Activated naive CD4-positive, alpha-beta T cell treated with anti-CD3 and anti-CD28 coated beads for 36 hours (primary cell): ENCODE results near the gene KRTAP5-6. TPM values are rescaled to one million over a fixed set of nuclear protein-coding genes. Genes with fewer than 3 reads are reported as not detected.

Experiments
- CTCF ChIA-PET: fragments of 350-600 bp; sonication (Branson Sonifier 250); formaldehyde crosslinking; loops from one replicate; lab custom pipeline; 2021; ENCODE audit warnings: antibody characterized with exemption; lab: Charles Lee
- DNase-seq: peaks from one replicate; pipeline ENCODE4 v3.0.0-alpha.2; 2020
- H3K27ac Mint-ChIP-seq: one replicate; pipeline ENCODE4 v1.8.0; 2021; ENCODE audit warnings: mild to moderate bottlenecking, mixed read lengths
- H3K27me3 Mint-ChIP-seq: one replicate; pipeline ENCODE4 v1.8.0; 2021; ENCODE audit warnings: low read depth, mixed read lengths
- H3K36me3 Mint-ChIP-seq: one replicate; pipeline ENCODE4 v1.8.0; 2021; ENCODE audit warnings: low read depth, mixed read lengths
- H3K4me1 Mint-ChIP-seq: one replicate; pipeline ENCODE4 v1.8.0; 2021; ENCODE audit warnings: low read depth, mixed read lengths
- H3K4me3 Mint-ChIP-seq: one replicate; pipeline ENCODE4 v1.8.0; 2021; ENCODE audit warnings: mild to moderate bottlenecking, moderate library complexity, mixed read lengths
- H3K9me3 Mint-ChIP-seq: one replicate; pipeline ENCODE4 v1.8.0; 2021; ENCODE audit warnings: mixed read lengths
- intact Hi-C: fragments of 100-400 bp; cut with micrococcal nuclease; formaldehyde crosslinking; loops from one replicate; pipeline ENCODE4 v1.15.1; 2023
- total RNA-seq, 2 experiments: library from RNA; stranded (reverse); gene quantifications; one replicate each; pipeline ENCODE4 v1.2.3, GENCODE V29; 2021

The KRTAP5-6 gene
- total RNA-seq, 2 experiments from 2014 or later = not detected

GRCh38 chr11:1727096-1727690 is 30.2 kb downstream of the KRTAP5-6 start:
- Mint-ChIP-seq H3K4me3 (no peak overlapping the region), H3K27ac (no peak overlapping the region), H3K36me3 (no peaks in the 10 kb centered on the region), H3K4me1 (peaks cover 11% of the 10 kb centered on the region), H3K27me3 (peaks cover 18% of the 10 kb centered on the region), H3K9me3 (no peaks in the 10 kb centered on the region)
- CTCF ChIA-PET = no interaction called here
- DNase-seq = no peak
- intact Hi-C loops = no loop called here

- Mint-ChIP-seq H3K4me3 (no peak overlapping the region), H3K4me1 (peaks cover 11% of the 10 kb centered on the region), H3K36me3 (no peaks in the 10 kb centered on the region), H3K9me3 (no peaks in the 10 kb centered on the region), H3K27ac (no peak overlapping the region), H3K27me3 (peaks cover 18% of the 10 kb centered on the region)
- CTCF ChIA-PET = interaction anchor here (0.6 kb wide), 1 partner anchor 11 kb away, joined by 4 read pairs; no protein-coding TSS in a partner anchor
- intact Hi-C loops = no loop called here
- DNase-seq = no peak
These were observed 30.9 kb downstream of the KRTAP5-6 start for GRCh38 chr11:1727861-1728260.

- intact Hi-C loops = no loop called here
- H3K9me3 Mint-ChIP-seq = no peaks in the 10 kb centered on the region
- DNase-seq = no peak
- H3K27ac Mint-ChIP-seq = no peak overlapping the region
- no peaks in the 10 kb centered on the region for H3K36me3 Mint-ChIP-seq
- H3K4me1 Mint-ChIP-seq = peaks cover 11% of the 10 kb centered on the region
- H3K4me3 Mint-ChIP-seq = no peak overlapping the region
- CTCF ChIA-PET = interaction anchor here (0.6 kb wide), 1 partner anchor 11 kb away, joined by 4 read pairs; no protein-coding TSS in a partner anchor
- peaks cover 18% of the 10 kb centered on the region for H3K27me3 Mint-ChIP-seq
These were observed 31.3 kb downstream of the KRTAP5-6 start for GRCh38 chr11:1728301-1728700.

- CTCF ChIA-PET = no interaction called here
- intact Hi-C loops = no loop called here
- peak overlapping the region; percentile 1 for H3K27ac Mint-ChIP-seq
- DNase-seq = no peak
- H3K27me3 Mint-ChIP-seq = peaks cover 25% of the 10 kb centered on the region
- H3K9me3 Mint-ChIP-seq = no peaks in the 10 kb centered on the region
- H3K4me3 Mint-ChIP-seq = peak overlapping the region; percentile 22
- peaks cover 19% of the 10 kb centered on the region for H3K4me1 Mint-ChIP-seq
- H3K36me3 Mint-ChIP-seq = no peaks in the 10 kb centered on the region
These were observed 32.1 kb downstream of the KRTAP5-6 start for GRCh38 chr11:1728931-1729691.

- DNase-seq = no peak
- no peaks in the 10 kb centered on the region for H3K36me3 Mint-ChIP-seq
- H3K4me1 Mint-ChIP-seq = peaks cover 20% of the 10 kb centered on the region
- CTCF ChIA-PET = no interaction called here
- intact Hi-C loops = no loop called here
- no peaks in the 10 kb centered on the region for H3K9me3 Mint-ChIP-seq
- H3K4me3 Mint-ChIP-seq = no peak overlapping the region
- H3K27ac Mint-ChIP-seq = no peak overlapping the region
- H3K27me3 Mint-ChIP-seq = peaks cover 25% of the 10 kb centered on the region
These were observed 32.7 kb downstream of the KRTAP5-6 start for GRCh38 chr11:1729692-1730011.

- no peak overlapping the region for H3K4me3 Mint-ChIP-seq
- CTCF ChIA-PET = no interaction called here
- no peak for DNase-seq
- H3K4me1 Mint-ChIP-seq = peaks cover 20% of the 10 kb centered on the region
- peaks cover 25% of the 10 kb centered on the region for H3K27me3 Mint-ChIP-seq
- no peaks in the 10 kb centered on the region for H3K9me3 Mint-ChIP-seq
- H3K27ac Mint-ChIP-seq = no peak overlapping the region
- H3K36me3 Mint-ChIP-seq = no peaks in the 10 kb centered on the region
- intact Hi-C loops = no loop called here
These were observed 33.1 kb downstream of the KRTAP5-6 start for GRCh38 chr11:1730059-1730629.

- H3K4me1 Mint-ChIP-seq = peaks cover 20% of the 10 kb centered on the region
- peaks cover 22% of the 10 kb centered on the region for H3K27me3 Mint-ChIP-seq
- H3K9me3 Mint-ChIP-seq = peaks cover 8% of the 10 kb centered on the region
- H3K27ac Mint-ChIP-seq = no peak overlapping the region
- no peak for DNase-seq
- no peaks in the 10 kb centered on the region for H3K36me3 Mint-ChIP-seq
- no peak overlapping the region for H3K4me3 Mint-ChIP-seq
- CTCF ChIA-PET = no interaction called here
- intact Hi-C loops = no loop called here
These were observed 34.6 kb downstream of the KRTAP5-6 start for GRCh38 chr11:1731451-1732059.

- CTCF ChIA-PET = no interaction called here
- Mint-ChIP-seq H3K9me3 (peaks cover 12% of the 10 kb centered on the region), H3K27ac (no peak overlapping the region), H3K4me3 (no peak overlapping the region), H3K36me3 (no peaks in the 10 kb centered on the region), H3K27me3 (peaks cover 21% of the 10 kb centered on the region), H3K4me1 (peaks cover 20% of the 10 kb centered on the region)
- no peak for DNase-seq
- intact Hi-C loops = no loop called here
These were observed 35.5 kb downstream of the KRTAP5-6 start for GRCh38 chr11:1732418-1733008.

GRCh38 chr11:1733009-1733715 is 36.2 kb downstream of the KRTAP5-6 start:
- CTCF ChIA-PET = no interaction called here
- Mint-ChIP-seq H3K27me3 (peaks cover 15% of the 10 kb centered on the region), H3K27ac (no peak overlapping the region), H3K4me1 (peaks cover 17% of the 10 kb centered on the region), H3K36me3 (no peaks in the 10 kb centered on the region), H3K4me3 (no peak overlapping the region), H3K9me3 (peaks cover 12% of the 10 kb centered on the region)
- intact Hi-C loops = no loop called here
- no peak for DNase-seq

- CTCF ChIA-PET = interaction anchor here (0.6 kb wide), 1 partner anchor 99 kb away, joined by 3 read pairs; no protein-coding TSS in a partner anchor
- Mint-ChIP-seq H3K36me3 (no peaks in the 10 kb centered on the region), H3K4me3 (no peak overlapping the region), H3K4me1 (peaks cover 11% of the 10 kb centered on the region), H3K9me3 (peaks cover 12% of the 10 kb centered on the region), H3K27ac (no peak overlapping the region), H3K27me3 (peaks cover 9% of the 10 kb centered on the region)
- intact Hi-C loops = no loop called here
- no peak for DNase-seq
These were observed 37.0 kb downstream of the KRTAP5-6 start for GRCh38 chr11:1733716-1734640.

GRCh38 chr11:1734641-1735081 is 37.7 kb downstream of the KRTAP5-6 start:
- CTCF ChIA-PET = interaction anchor here (0.6 kb wide), 1 partner anchor 99 kb away, joined by 3 read pairs; no protein-coding TSS in a partner anchor
- Mint-ChIP-seq H3K27me3 (peaks cover 7% of the 10 kb centered on the region), H3K4me3 (no peak overlapping the region), H3K4me1 (peaks cover 10% of the 10 kb centered on the region), H3K9me3 (peaks cover 12% of the 10 kb centered on the region), H3K27ac (no peak overlapping the region), H3K36me3 (no peaks in the 10 kb centered on the region)
- no peak for DNase-seq
- intact Hi-C loops = no loop called here
